HL-60/S4 treated with phorbol 12-myristate 13-acetate at 8.2 ng/mL for 4 days and 3 days (cell line): ENCODE data around the gene TULP4.

Experiments used
- in situ Hi-C: fragments of 300-500 bp; cut with MboI; formaldehyde crosslinking; loops from 2 replicates; pipeline ENCODE4 v1.15.0; 2022; ENCODE audit warnings: low sequenced_read_pairs

TULP4 gene

GRCh38 chr6:158414851-158415262, 102.6 kb downstream of the TULP4 start:
- in situ Hi-C loops, result no loop called here

- in situ Hi-C loops, result no loop called here
These were observed 103.4 kb downstream of the TULP4 start for GRCh38 chr6:158415666-158416065.

DNA sequence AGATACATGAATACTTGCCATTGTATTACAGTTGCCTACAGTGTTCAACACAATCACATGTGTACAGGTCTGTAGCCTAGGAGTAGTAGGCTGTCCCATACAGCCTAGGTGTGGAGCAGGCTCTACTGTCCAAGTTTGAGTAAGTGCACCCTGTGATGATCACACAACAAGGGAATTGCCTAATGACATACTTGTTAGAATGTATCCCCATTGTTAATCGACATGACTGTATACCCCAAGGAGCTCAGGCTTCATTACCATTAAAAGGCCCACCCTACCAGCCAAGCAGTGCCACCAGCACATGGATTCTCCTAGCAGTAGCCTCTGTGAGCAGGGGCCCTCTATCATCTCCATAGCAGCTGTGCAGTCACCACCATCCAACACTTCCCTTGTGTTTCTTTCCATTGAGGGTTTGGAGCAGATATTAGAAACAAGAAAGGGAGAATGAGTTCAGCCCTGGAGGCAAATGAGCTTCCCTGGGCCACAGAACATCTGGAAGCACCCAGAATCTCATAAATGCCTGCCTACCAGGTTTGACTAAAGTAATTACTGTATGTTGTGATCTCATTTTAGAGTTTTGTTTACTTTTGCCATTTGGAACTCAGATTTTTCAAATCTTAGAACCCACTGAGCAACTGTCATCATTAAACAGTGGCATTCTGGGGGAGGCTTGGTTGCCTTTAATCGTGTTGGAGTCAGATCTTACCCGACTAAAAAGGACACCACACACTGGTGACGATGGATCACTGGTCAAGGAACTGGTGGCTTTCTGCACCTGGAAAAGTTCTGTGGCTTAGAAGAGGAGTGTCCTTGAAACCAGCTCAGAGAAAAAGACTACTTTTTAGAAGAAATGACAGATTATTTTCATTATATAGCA, 104.9 kb downstream of the TULP4 start:
- in situ Hi-C loops, result no loop called here

GRCh38 chr6:158417760-158418098, 105.5 kb downstream of the TULP4 start:
- in situ Hi-C loops, result no loop called here

DNA sequence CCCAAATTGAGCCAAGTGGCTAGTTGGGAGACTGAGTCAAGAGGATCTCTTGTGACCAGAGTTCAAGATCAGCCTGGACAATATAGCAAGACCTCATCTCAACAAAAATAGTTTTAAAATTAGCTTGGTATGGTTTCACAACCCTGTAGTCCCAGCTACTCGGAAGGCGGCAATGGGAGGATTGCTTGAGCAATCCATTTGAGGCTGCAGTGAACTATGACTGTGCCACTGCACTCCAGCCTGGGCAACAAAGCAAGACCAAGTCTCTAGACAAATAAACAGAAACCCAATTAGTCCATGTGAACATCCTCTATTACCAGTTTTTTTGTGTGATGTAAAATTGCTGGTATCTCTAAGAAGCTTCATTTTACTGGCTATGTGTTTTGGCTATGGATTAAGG, 106.2 kb downstream of the TULP4 start:
- in situ Hi-C loops, result no loop called here

GRCh38 chr6:158419339-158419909, 107.2 kb downstream of the TULP4 start:
- in situ Hi-C loops, result no loop called here

GRCh38 chr6:158421381-158421780, 109.1 kb downstream of the TULP4 start:
- in situ Hi-C loops, result no loop called here

- in situ Hi-C loops, result no loop called here
These were observed 110.5 kb downstream of the TULP4 start for GRCh38 chr6:158422629-158423238.

GRCh38 chr6:158431036-158431435, 118.8 kb downstream of the TULP4 start:
- in situ Hi-C loops, result no loop called here

DNA sequence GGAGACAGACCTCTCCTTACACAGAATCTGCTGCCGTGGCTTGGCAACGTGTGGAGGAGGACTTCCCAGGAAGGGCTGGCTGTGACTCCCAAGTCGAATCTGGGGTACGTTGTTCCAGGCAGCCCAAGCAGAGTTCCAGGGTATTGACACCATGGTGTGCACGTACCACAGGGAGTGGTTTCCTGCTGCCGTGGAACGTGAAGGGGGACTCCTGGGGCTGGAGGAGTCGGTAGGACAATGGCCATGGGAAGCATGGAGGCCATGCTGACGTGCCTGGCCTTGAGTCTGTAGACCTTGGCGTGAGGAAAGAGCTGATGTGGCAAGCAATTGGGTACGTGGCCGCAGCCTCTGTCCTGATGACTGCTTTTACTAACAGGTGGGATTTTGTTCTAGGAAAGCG, 119.3 kb downstream of the TULP4 start:
- in situ Hi-C loops, result no loop called here

DNA sequence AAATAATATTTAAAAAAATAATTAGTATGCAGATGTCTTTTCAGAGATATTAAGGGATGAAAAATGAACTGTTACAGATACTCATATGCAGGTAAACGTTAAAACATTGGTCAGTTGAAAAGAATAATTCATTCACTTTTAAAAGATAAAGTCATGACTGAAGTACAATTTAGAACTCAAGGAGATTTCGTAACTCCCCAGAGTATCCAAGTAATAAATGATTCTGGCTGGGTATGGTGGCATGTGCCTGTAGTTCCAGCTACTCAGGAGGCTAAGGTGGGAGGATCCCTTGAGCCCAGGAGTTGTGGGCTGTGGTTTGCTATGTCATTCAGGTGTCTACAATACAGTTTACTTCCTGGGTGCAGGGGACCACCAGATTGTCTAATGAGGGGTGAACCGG, 125.3 kb downstream of the TULP4 start:
- in situ Hi-C loops, result no loop called here

DNA sequence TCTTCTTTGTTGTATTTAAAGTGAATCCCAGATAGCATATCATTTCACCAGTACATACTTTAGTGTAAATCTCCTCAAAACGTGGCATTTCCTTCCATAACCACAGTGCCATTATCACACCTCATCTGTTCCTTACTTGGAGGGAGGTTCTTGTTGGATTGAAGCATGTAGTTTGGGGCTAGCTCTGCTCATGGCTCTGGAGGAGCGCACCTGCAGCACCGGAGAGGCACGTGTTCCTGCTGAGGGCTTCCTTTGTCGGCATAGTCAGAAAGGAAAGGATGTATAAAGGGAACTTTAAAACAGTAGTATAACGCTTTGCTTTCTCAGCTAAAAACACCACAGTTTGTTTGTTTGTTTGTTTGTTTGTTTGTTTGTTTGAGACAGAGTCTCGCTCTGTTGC, 126.0 kb downstream of the TULP4 start:
- in situ Hi-C loops, result no loop called here

DNA sequence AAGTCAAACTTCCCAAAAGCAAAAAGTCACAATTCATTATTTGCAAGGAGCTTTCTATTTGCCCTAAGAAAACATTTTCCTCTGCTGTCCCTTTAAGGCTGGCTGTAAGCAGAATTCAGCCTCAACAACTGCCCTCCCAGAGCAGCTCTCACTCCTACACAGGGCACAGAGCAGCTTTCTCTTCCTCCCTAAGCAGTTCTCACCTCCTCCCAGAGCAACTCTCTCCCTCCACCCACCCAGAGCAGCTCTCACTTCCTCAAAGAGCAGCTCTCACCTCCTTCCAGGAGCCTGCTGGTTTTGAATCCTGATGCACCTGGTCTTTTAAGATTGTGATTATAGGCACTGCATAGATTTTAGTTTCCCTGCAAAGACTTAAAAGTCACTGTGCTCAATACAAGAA, 127.0 kb downstream of the TULP4 start:
- in situ Hi-C loops, result no loop called here

- in situ Hi-C loops, result no loop called here
These were observed 129.5 kb downstream of the TULP4 start for GRCh38 chr6:158441716-158442215.

DNA sequence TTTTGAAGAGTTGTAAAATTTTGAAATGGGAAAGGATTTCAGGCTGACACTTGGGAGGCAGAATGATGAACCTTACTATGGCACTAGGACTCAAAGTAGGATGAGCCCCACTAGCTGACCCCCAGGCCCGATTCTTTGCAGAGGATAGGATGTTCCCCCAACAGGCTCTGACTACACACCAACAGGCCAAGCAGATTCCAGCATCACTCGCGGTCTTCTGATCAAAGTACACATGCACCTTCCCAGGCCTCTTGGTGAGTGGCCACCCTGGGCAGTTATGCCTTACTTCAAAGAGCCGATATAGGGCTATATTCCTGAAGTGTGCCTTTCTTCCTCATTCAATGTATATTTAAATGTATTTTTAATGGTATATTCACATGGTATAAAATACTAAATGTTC, 130.0 kb downstream of the TULP4 start:
- in situ Hi-C loops, result no loop called here

- in situ Hi-C loops, result no loop called here
These were observed 133.3 kb downstream of the TULP4 start for GRCh38 chr6:158445426-158446085.

GRCh38 chr6:158448856-158449255, 136.6 kb downstream of the TULP4 start:
- in situ Hi-C loops, result no loop called here

- in situ Hi-C loops, result no loop called here
These were observed 139.9 kb downstream of the TULP4 start for GRCh38 chr6:158452191-158452590.

- in situ Hi-C loops, result no loop called here
These were observed 144.9 kb downstream of the TULP4 start for GRCh38 chr6:158457131-158457530.

- in situ Hi-C loops, result no loop called here
These were observed 145.5 kb downstream of the TULP4 start for GRCh38 chr6:158457616-158458278.

DNA sequence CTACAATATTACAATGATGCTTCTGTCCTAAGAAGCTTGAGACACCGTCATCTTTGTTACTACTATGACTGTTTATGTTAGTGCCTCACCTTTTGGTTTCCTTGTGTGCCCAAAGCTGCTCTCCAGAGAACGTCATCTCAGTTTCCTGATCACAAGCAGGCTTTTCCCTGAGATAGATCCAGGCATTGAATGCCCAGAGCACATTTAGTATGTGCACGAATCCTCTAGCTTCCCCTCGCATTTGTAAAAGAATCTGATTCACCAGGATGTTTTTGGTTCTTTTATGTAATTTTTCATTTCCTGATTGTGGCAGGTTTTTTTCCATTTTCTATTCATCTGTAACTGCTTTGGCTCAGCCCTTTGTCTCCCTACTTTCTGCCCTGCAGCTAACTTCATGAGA, 147.5 kb downstream of the TULP4 start:
- in situ Hi-C loops, result no loop called here
